Sciatic nerve (tissue), 2 donors: Measurements from ENCODE around the gene CD93. TPM values are rescaled to one million over a fixed set of nuclear protein-coding genes. Genes with fewer than 3 reads are reported as not detected.

Source experiments
- ATAC-seq: fragments of 200-7000 bp; cut with Tn5 transposase; one replicate; pipeline ENCODE4 v1.9.1; 2020; ENCODE audit warnings: mild to moderate bottlenecking, moderate library complexity
- DNase-seq: peaks from one replicate; pipeline ENCODE4 v3.0.0-alpha.2; 2020; ENCODE audit warnings: low spot score
- intact Hi-C: fragments of 100-400 bp; cut with DNase I; formaldehyde crosslinking; loops from one replicate; pipeline ENCODE4 v1.14.2; 2022
- total RNA-seq: library from RNA; stranded (reverse); fragmentation: NEBNext Ultra II Directional; extraction: Animal tissue kit (Norgen Biotek cat#: 25700); gene quantifications from one replicate; pipeline ENCODE4 v1.2.1, GENCODE V29; 2021
- donor health status: DM: no; HTN: no; CAD: no.
- donor health status: DM: no; HTN: no; CAD: no.

CD93 gene
- total RNA-seq, 1 donor from 2014 or later = 81.0 TPM

DNA sequence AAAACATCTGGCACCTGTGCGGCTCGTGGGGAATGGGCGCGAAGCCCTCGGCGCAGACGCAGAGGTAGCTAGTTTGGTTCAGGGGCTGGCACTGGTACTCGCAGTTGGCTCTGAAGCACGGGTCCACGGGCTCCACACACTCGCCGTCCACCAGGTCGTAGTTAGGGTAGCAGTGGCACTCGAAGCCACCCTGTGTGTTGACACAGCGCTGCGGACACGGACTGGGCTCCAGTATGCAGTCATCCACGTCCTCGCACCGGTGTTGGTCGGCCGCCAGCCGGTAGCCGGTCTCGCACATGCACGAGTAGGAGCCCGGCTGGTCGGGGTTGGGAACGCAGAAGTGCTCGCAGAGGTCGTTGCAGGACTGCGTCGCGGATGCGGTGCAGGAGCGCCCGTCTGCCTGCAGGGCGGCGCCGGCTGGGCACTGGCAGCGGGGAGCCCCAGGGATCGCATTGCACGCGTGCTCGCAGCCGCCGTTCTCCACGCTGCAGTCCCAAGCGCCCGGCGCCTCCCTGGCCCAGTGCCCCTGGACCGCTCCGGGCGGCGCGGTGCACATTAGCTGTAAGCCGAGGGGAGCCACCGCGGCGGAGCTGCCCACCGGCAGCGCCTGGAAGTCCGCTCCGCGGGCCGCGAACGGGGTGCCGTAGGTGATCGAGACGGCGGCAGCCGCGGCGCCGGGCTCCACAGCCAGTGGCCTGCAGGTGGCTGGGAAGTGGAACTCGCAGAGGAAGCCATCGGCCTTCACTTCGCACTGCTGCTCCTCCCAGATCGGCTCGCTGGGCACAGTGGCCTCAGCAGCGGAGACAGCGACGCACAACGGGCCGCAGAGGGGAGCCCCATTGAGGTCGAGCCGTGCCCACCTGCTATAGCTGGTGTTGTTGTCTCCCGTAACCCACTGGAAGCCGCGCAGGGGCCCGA, 37.6 kb downstream of the CD93 start:
- DNase-seq = peak; percentile 74
- intact Hi-C loops = loop anchor here (5.0 kb wide), 1 partner anchor 274 kb away; no protein-coding TSS in a partner anchor
- peak; percentile 33 for ATAC-seq

DNA sequence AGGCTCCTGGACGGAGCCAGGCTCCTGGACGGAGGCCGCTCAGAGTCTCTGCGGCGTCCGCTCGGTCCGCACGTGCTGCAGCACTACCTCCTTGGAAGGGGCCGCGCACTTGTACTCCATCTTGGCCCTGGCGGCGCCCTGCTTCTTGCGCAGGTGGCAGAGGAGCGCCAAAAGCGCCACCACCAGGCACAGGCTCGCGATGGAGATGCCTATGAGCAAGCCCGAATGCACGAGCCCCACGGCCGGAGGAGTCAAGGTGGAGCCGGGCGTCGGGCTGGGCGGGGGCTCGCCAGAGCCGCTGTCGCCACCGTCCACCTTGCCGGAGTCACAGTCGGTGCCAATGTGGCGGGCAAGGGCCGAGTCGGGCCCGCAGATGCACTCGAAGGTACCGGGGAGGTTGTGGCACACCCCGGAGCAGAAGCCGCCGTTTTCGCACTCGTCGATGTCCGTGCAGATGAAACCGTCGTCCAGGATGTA, 38.3 kb downstream of the CD93 start:
- intact Hi-C loops = loop anchor here (5.0 kb wide), 1 partner anchor 275 kb away; no protein-coding TSS in a partner anchor
- ATAC-seq (no peak), DNase-seq (no peak)

DNA sequence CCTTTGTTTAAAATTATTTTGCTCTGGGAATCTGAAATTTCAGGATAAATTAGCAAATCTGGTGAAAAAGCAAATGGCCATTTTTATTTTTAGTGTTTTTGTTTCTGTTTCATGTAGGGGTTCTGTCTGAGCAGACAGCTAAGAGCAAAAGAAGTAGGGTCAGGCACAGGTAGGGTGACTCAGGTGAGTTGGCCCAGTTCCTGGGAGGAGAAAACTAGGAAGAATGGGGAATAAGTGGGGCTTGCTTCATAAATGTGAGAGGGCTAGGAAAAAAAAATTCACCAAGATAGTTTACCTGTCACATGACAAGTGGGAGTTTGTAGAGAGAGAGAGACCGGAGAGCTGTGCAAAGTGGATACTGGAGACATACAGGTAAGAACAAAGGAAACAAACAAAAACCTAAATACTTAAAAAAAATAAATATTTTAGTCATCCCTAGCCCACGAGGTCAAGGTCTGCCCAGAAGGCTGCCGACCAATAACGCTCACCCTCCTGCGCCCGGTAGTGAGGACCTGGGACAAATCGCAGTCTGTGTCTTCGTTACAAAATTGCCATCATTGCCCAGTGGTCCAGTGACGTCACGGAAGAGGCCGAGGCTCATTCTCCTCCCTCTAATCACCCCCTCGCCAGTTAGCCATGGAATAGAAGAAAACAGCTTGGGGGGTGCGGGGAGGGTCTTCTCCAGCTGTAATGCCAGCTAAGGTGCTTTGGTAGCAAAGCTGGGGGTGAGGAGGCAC, 39.0 kb downstream of the CD93 start:
- intact Hi-C loops = loop anchor here (5.0 kb wide), 1 partner anchor 275 kb away; no protein-coding TSS in a partner anchor
- no peak for ATAC-seq
- DNase-seq = no peak

DNA sequence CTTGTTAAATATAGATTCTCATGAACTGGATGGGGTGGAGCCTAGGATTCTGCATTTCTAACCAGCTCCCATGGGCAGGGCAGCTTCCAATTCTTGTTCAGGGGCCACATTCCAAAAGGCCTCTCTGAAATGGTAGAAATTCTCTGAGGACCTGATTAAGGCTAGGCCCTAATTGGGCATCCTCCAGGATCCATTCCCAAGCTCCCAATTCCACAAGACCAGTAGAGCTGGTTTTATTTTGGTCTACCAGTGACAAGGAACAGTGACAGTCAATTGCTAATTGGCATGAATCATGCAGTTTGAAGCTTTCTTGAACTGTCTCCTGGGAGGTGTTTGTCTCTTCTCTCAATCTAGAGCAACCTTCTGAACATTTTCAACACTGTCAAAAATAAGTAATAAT, 39.7 kb downstream of the CD93 start:
- intact Hi-C loops = loop anchor here (5.0 kb wide), 1 partner anchor 276 kb away; no protein-coding TSS in a partner anchor
- ATAC-seq (no peak), DNase-seq (no peak)

DNA sequence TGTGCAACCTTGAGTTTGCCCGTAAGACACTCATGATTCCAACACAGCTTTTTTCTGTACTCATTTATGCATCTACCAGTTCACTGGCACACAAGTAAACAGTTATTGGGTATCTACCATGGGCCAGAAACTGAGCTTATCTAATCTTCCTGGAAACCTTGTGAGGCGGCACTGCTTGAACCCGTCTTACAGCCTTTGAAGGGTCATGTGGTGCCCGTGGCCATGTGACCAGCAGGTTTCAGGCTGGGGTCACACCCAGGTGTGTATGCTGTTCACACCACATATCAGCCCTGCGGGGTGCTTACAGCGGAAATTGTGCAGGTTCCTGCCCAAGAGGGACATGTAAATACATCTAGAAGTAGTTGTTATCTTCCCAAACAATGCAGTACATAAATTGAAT, 42.7 kb downstream of the CD93 start:
- intact Hi-C loops = no loop called here
- DNase-seq (no peak), ATAC-seq (no peak)

DNA sequence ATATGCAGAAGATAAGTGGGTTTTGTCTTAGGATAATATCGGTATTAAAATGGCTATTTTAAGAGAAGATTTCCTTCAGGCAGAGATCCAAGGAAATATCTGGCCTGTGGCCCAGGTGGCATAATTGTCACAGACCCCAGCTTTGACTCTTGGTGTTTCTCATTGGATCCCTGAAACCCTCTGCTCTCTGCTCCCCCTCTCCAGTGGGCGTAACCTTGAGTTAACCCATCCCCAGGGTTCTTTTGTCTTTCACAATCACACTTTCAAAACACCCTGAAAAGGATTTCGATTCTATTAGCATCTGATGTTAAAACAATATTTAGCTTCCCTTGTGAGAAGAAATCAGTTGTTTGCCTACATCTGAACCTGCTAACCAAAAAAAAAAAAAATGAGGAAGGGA, 43.9 kb downstream of the CD93 start:
- DNase-seq = no peak
- ATAC-seq = peak; percentile 66
- intact Hi-C loops = no loop called here

DNA sequence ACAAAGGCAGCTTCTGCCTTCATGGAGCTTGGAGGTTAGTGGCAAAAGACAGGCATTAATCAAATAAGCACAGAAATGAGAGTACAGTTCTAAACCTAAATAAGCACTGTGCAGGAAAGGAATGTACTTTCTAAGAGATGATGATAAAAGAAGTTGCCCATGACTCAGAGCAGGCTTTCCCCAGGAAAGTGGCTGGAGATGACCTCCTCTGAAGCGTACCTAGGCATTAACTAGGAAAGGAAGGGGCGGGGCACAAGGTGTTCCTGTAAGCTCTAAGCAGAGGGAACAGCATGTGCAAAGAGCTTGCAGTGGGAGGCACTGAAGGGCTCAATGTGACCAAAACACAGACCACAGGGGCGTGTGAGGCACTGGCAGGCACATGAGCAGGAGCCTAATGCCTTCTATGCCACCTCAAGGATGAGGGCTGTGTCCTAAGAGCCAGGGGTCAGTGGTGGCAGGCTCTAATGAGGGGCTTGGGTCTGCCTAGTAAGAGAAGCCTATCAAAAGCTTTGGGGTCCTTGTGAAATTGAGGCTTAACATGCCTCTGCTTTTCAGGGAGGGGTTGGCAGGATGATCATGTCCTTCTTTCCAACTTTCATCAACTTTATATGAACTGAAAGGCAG, 46.1 kb downstream of the CD93 start:
- intact Hi-C loops = no loop called here
- peak; percentile 18 for DNase-seq
- no peak for ATAC-seq

DNA sequence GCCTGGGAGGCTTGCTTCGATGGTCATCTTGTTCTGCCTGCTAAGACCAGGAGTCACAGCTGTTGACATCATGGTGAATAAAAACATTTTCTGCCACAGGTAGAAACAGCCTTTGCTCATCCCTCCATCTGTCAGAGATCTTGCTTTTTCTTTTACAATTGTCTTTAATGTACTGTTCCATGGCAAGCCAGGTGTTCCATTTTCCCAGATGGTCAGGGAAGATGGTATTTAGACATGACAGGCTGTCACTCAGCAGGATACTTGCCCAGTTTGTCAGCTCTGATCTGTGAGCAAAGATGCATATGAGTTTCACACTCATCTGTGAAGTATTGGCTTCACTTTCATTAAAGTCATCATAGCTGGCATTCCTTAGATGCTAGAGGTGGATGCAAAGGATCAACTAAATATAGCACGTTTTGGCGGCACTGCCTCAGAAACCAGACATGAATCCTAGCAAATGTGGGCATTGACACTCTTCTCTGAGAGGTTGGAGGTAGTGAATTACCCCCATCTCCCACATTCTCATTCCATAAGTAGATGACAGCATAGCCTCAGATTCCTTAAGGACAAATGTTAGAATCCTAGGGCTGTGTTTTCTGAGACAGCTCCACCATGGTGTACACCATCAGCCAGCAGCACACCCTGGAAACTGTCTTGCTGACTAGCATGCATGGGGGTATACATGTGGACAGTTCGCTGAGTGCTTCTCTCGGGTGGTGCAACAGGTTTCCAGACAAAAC, 46.8 kb downstream of the CD93 start:
- ATAC-seq (no peak), DNase-seq (peak; percentile 8)
- intact Hi-C loops = no loop called here

DNA sequence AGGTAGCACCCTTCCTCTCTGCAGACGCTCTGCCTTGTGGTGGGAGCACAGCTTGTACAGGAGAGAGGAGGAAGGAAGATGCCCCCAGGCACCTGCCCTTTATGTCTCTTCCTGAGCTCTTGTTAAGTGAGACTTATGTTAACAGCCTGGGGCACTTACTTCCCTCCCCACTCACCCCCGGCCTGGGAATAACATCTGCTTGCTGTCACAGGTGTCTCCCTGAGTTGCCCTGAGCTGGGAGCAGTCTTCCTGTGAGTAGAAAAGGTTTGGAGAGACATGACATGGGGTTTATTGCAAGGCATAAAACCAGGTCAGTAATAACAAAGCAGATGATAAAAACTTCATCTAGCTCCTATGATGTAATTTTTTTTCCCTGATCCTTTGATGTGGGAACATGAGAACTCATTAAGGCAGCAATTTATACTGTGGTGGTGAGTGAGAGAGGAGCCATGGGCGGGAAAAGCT, 49.1 kb downstream of the CD93 start:
- ATAC-seq = no peak
- intact Hi-C loops = no loop called here

DNA sequence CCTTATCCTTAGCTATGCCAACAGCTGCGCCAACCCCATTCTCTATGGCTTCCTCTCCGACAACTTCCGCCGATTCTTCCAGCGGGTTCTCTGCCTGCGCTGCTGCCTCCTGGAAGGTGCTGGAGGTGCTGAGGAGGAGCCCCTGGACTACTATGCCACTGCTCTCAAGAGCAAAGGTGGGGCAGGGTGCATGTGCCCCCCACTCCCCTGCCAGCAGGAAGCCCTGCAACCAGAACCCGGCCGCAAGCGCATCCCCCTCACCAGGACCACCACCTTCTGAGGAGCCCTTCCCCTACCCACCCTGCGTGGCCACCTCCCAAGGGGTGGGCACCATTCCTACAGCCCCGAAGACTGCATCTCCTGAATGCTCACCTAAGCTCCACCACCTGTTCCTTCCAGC, 49.8 kb downstream of the CD93 start:
- ATAC-seq = no peak
- intact Hi-C loops = no loop called here

More for the DNA sequence above, 49.1 kb downstream of the CD93 start:
- peak; percentile 5 for DNase-seq

DNA sequence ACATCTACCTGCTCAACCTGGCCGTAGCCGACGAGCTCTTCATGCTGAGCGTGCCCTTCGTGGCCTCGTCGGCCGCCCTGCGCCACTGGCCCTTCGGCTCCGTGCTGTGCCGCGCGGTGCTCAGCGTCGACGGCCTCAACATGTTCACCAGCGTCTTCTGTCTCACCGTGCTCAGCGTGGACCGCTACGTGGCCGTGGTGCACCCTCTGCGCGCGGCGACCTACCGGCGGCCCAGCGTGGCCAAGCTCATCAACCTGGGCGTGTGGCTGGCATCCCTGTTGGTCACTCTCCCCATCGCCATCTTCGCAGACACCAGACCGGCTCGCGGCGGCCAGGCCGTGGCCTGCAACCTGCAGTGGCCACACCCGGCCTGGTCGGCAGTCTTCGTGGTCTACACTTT, 50.4 kb downstream of the CD93 start:
- peak; percentile 44 for DNase-seq
- intact Hi-C loops = no loop called here
- ATAC-seq = no peak

More for the DNA sequence above, 49.8 kb downstream of the CD93 start:
- DNase-seq = peak; percentile 30

DNA sequence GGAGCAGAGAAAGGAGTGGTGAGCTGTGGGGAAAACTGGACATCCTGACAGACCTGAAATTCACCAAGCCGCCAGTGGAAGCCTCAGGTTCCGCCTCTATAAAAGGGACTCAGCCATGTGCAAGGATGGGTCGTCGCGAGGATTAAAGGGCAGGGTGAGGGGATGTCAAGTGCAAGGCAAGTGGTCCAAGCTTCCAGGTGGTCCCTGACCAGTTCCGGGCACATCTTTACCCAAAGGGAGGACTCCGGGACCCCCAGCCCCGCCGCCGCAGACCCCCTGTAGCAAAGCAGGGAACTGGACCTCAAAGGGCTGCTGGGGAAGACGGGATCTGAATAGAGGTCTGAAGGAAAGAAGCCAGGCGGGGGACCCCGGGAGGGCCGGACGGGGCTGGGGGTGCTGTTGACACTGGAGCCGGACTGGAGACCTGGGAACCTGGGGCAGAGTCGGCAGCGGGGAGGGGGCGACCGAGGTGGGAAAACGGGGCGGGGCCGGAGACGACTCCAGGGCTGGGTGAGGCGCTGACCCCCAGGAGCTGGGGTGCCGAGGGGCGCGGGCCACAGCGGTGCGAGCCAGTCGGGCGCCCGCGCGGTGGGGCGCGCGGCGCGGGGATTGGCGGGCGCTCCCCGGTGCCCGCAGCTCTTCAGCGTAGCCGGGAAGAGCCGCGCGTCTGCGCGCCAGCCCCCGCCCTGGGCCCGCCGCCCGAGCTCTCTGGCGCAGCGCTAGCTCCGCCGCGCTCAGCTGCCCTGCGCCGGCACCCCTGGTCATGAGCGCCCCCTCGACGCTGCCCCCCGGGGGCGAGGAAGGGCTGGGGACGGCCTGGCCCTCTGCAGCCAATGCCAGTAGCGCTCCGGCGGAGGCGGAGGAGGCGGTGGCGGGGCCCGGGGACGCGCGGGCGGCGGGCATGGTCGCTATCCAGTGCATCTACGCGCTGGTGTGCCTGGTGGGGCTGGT, 51.1 kb downstream of the CD93 start, which contains the start of gene SSTR4:
Gene SSTR4, plus strand, starts transcription at position 592 of the 951 bp plus-strand sequence. Its CDS starts 172 bp downstream, at position 764.
- ATAC-seq (no peak), DNase-seq (peak; percentile 40)
- intact Hi-C loops = no loop called here

DNA sequence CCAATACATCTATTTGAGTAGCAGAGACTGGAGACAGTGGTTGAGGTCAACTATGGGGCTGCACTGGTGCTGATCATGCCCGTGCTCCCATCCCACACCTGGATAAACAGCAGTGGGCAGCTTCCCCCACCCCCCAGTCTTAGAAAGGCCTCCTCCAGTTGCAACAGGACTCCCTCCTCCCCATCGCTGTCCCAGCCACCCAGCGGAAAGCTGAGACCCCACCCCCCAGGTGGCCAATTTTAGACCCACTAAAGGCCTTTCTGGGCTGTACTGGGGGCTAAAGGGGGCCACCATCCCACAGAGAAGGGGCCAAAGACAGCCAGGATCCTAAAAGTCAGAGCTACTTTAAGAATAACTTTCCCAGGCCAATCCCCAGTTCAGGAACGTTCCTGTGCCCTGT, 52.2 kb downstream of the CD93 start:
- ATAC-seq = no peak
- intact Hi-C loops = no loop called here
- peak; percentile 22 for DNase-seq

DNA sequence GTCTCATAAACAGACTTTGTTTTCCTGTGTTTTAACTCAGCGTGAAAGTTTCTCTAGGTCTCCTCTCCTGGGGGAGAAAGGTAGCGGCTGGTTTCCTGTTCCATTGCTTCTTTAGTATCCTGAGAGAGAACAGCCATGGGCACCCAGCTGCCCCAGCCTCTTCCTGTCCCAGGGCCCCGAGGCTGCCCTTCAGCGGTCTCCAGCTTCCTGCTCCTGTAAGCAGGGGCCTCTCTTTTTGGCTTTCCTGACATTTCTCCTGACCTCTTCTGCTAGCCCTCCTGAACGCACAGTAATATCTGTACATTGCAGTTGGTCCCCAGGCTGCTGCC, 53.4 kb downstream of the CD93 start:
- intact Hi-C loops = no loop called here
- no peak for ATAC-seq
- DNase-seq = peak; percentile 17

DNA sequence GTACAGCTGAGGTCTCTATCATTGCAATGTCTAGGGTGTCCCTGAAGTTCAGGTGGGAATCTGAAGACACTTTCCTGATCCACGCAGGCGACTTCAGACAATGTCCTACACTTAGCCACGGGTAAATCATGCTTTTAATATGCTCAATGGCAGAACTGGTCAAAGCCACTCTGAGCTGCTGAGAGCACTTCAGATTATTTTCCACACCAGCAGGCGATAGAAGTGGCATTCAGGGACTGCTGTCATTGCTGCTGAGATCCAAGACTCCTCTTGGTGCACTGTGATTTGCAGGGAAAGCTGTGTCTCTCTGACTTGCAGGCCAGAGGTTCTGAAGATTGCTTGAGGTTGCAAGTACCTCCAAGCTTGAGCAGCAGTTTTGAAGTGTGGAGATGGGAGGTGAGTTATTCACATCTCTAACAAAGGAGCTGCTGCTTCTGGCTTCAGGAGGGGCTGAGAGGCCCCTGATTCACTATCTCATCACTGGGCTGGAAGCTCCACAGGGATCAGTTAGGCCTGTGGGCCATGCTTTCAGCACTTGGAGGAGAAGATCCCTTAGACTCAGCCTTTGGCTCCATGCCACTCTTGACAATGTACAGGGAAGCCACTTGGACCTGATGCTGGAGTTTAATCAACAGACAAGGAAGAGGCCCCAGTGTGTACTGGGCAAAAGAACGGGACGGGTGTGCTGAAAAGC, 53.9 kb downstream of the CD93 start:
- DNase-seq (peak; percentile 18), ATAC-seq (no peak)
- intact Hi-C loops = no loop called here

DNA sequence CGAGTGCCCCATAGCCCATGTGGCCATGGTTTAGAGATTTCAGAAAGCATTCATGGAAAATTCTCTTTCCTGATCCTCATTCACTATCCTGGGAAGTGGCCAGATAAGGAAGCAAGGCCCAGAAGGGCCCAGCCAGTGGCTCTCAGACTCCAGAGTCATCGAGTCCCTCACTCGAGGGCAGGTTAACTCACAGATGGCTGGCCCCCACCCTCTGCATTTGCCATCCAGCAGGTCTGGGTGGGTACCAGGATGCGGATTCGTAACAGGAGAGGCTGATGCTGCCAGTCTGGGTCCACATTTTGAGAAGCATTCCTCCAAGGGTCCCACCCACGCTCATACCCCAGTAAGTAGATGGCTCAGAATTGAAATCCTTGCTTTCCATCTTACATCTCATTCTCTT, 54.8 kb downstream of the CD93 start:
- peak; percentile 45 for DNase-seq
- intact Hi-C loops = loop anchor here (1.0 kb wide), 1 partner anchor 20 kb away; no protein-coding TSS in a partner anchor
- no peak for ATAC-seq
